H1 (cell line): Measurements from ENCODE around the gene JAG1. TPM values are rescaled to one million over a fixed set of nuclear protein-coding genes. Genes with fewer than 3 reads are reported as not detected.

Experiments
- CTCF ChIA-PET: fragments of 300-600 bp; sonication (Branson Sonifier 250); formaldehyde crosslinking; loops from one replicate; lab custom pipeline; 2021; ENCODE audit not compliant: partially characterized antibody; lab: Charles Lee
- POLR2A ChIA-PET: fragments of 300-600 bp; sonication (Branson Sonifier 250); formaldehyde crosslinking; loops from one replicate; lab custom pipeline; 2021; ENCODE audit warnings: inconsistent platforms; ENCODE audit not compliant: partially characterized antibody; lab: Charles Lee
- DNase-seq, 2 experiments: peaks; one replicate each; pipeline versions ENCODE4 v3.0.0 to v3.0.0-alpha.2; 2010 to 2022; ENCODE audit warnings: low spot score in 2 of 2, low read depth in 1 of 2, mixed read lengths in 1 of 2
- FAIRE-seq: peaks from 2 replicates; lab custom pipeline; 2011; peaks lifted over from hg19 to GRCh38; lab: Jason Lieb, UNC
- H2AFZ ChIP-seq: 2 replicates; pipeline ENCODE4 v1.8.1; 2012; ENCODE audit warnings: low read length, inconsistent platforms
- H2AK5ac ChIP-seq: 2 replicates; pipeline ENCODE4 v1.6.1; 2013; ENCODE audit warnings: low read depth, low read length
- H2BK120ac ChIP-seq: replicated peaks from 2 replicates; pipeline ENCODE3; 2013; ENCODE audit warnings: low read depth, low read length, inconsistent platforms
- H2BK12ac ChIP-seq: 2 replicates; pipeline ENCODE4 v1.6.1; 2013; ENCODE audit warnings: low read depth, low read length
- H2BK15ac ChIP-seq: 2 replicates; pipeline ENCODE4 v1.6.1; 2013; ENCODE audit warnings: low read length
- H2BK20ac ChIP-seq: 2 replicates; pipeline ENCODE4 v1.6.1; 2013; ENCODE audit warnings: low read length
- H2BK5ac ChIP-seq: 2 replicates; pipeline ENCODE4 v1.6.1; 2013; ENCODE audit warnings: low read depth, low read length
- H3K14ac ChIP-seq: 2 replicates; pipeline ENCODE4 v1.6.1; 2013; ENCODE audit warnings: inconsistent platforms; ENCODE audit not compliant: insufficient read length
- H3K18ac ChIP-seq: 2 replicates; pipeline ENCODE4 v1.6.1; 2013; ENCODE audit warnings: low read length; ENCODE audit errors: extremely low read depth
- H3K23ac ChIP-seq: 2 replicates; pipeline ENCODE4 v1.6.1; 2013; ENCODE audit warnings: inconsistent platforms; ENCODE audit not compliant: insufficient read length
- H3K23me2 ChIP-seq: 2 replicates; pipeline ENCODE4 v1.6.1; 2013; ENCODE audit warnings: low read depth, low read length
- H3K27ac ChIP-seq: 2 replicates; pipeline ENCODE4 v1.6.1; 2011; ENCODE audit warnings: low read depth, low read length, inconsistent platforms
- H3K27me3 ChIP-seq, 4 experiments: replicated peaks in 1 of 4; 1 replicate in 1 of 4; 2 replicates in 3 of 4; pipeline versions ENCODE4 v1.6.1 to v1.8.1; 2011 to 2013; ENCODE audit warnings: low read length in 3 of 4, mild to moderate bottlenecking in 3 of 4, inconsistent platforms in 2 of 4, mixed read lengths in 2 of 4, moderate library complexity in 1 of 4; ENCODE audit not compliant: control insufficient read depth in 3 of 4, insufficient read depth in 3 of 4; ENCODE audit errors: extremely low read depth in 1 of 4
- H3K36me3 ChIP-seq, 4 experiments: 2 replicates each; pipeline versions ENCODE4 v1.6.1 to v1.8.1; 2011 to 2013; ENCODE audit warnings: mild to moderate bottlenecking in 4 of 4, low read length in 3 of 4, moderate library complexity in 2 of 4, control low read depth in 1 of 4, inconsistent platforms in 1 of 4; ENCODE audit not compliant: insufficient read depth in 4 of 4, control insufficient read depth in 2 of 4
- H3K4ac ChIP-seq: replicated peaks from 2 replicates; pipeline ENCODE3; 2013; ENCODE audit warnings: low read length, low read depth, mixed read lengths, inconsistent platforms; ENCODE audit not compliant: insufficient read length
- H3K4me1 ChIP-seq, 4 experiments: replicated peaks in 1 of 4; 1 replicate in 1 of 4; 2 replicates in 3 of 4; pipeline versions ENCODE4 v1.6.1 to v1.8.1; 2011 to 2013; ENCODE audit warnings: low read length in 3 of 4, inconsistent platforms in 2 of 4, mixed read lengths in 1 of 4; ENCODE audit not compliant: insufficient read depth in 4 of 4, control insufficient read depth in 3 of 4
- H3K4me2 ChIP-seq, 2 experiments: 2 replicates each; pipeline versions ENCODE4 v1.6.1 to v1.8.1; 2011 to 2013; ENCODE audit warnings: low read depth in 2 of 2, low read length in 2 of 2, control low read depth in 1 of 2, inconsistent platforms in 1 of 2, mild to moderate bottlenecking in 1 of 2; ENCODE audit not compliant: insufficient read depth in 1 of 2
- H3K4me3 ChIP-seq, 4 experiments: fragments of 200-600, 300-600 bp in 1 of 4; sonication (generic), shearing (Covaris generic), sonication (Bioruptor Twin) in 1 of 4; 2 replicates each; pipeline versions ENCODE4 v1.5.1 to v1.8.1; 2011 to 2016; ENCODE audit warnings: low read length in 4 of 4, low read depth in 3 of 4, control low read depth in 2 of 4, inconsistent platforms in 2 of 4, mild to moderate bottlenecking in 2 of 4, mixed read lengths in 1 of 4, moderate library complexity in 1 of 4; ENCODE audit not compliant: insufficient read depth in 2 of 4; ENCODE audit errors: extremely low read depth in 1 of 4
- H3K56ac ChIP-seq: replicated peaks from 2 replicates; pipeline ENCODE3; 2013; ENCODE audit warnings: low read depth, mild to moderate bottlenecking, mixed read lengths, low read length, inconsistent platforms; ENCODE audit not compliant: insufficient read length
- H3K79me1 ChIP-seq: 2 replicates; pipeline ENCODE4 v1.6.1; 2013; ENCODE audit warnings: low read depth, low read length, control low read depth
- H3K79me2 ChIP-seq, 2 experiments: 2 replicates each; pipeline versions ENCODE4 v1.6.1 to v1.8.1; 2012 to 2013; ENCODE audit warnings: low read length in 2 of 2, mild to moderate bottlenecking in 2 of 2, inconsistent platforms in 1 of 2; ENCODE audit not compliant: insufficient read depth in 2 of 2, control insufficient read depth in 1 of 2
- H3K9ac ChIP-seq, 4 experiments: replicated peaks in 1 of 4; 1 replicate in 1 of 4; 2 replicates in 3 of 4; pipeline versions ENCODE4 v1.6.1 to v1.8.1; 2011 to 2013; ENCODE audit warnings: low read depth in 3 of 4, low read length in 3 of 4, control low read depth in 2 of 4, mild to moderate bottlenecking in 2 of 4, moderate library complexity in 2 of 4, inconsistent platforms in 1 of 4; ENCODE audit errors: extremely low read depth in 1 of 4
- H3K9me3 ChIP-seq, 2 experiments: 2 replicates each; pipeline versions ENCODE4 v1.6.1 to v1.8.1; 2012 to 2013; ENCODE audit warnings: mild to moderate bottlenecking in 2 of 2, moderate library complexity in 2 of 2, control low read depth in 1 of 2, inconsistent platforms in 1 of 2, low read depth in 1 of 2, low read length in 1 of 2, mixed read lengths in 1 of 2; ENCODE audit not compliant: insufficient read depth in 2 of 2
- H4K20me1 ChIP-seq, 2 experiments: replicated peaks in 1 of 2; 2 replicates each; pipeline versions ENCODE3 to v1.8.1; 2011 to 2013; ENCODE audit warnings: inconsistent platforms in 2 of 2, low read length in 2 of 2, mild to moderate bottlenecking in 1 of 2; ENCODE audit not compliant: insufficient read depth in 2 of 2, control insufficient read depth in 1 of 2
- H4K5ac ChIP-seq: 2 replicates; pipeline ENCODE4 v1.6.1; 2013; ENCODE audit warnings: low read length, low read depth, mixed read lengths, inconsistent platforms; ENCODE audit not compliant: insufficient read length
- H4K8ac ChIP-seq: 2 replicates; pipeline ENCODE4 v1.8.0; 2013; ENCODE audit warnings: mild to moderate bottlenecking, moderate library complexity, low read length, inconsistent platforms; ENCODE audit not compliant: insufficient read depth; ENCODE audit errors: extremely low read depth
- H4K91ac ChIP-seq: replicated peaks from 2 replicates; pipeline ENCODE3; 2013; ENCODE audit warnings: low read length, mixed read lengths, inconsistent platforms; ENCODE audit not compliant: insufficient read length
- CBX5 ChIP-seq: fragments of 300-800, 300-1000 bp; sonication (generic); IDR thresholded peaks from 2 replicates; pipeline ENCODE4 v1.7.1; 2016; ENCODE audit warnings: antibody characterized with exemption, low read length, low read depth
- CBX8 ChIP-seq: fragments of 300-800, 300-1000 bp; sonication (generic); IDR thresholded peaks from 2 replicates; pipeline ENCODE4 v1.7.1; 2016; ENCODE audit warnings: low read depth, low read length, borderline replicate concordance
- CEBPB ChIP-seq: IDR thresholded peaks from 2 replicates; pipeline ENCODE4 v1.6.1; 2012; ENCODE audit warnings: low read depth, low read length
- CHD1 ChIP-seq: IDR thresholded peaks from 2 replicates; pipeline ENCODE4 v1.6.1; 2012; ENCODE audit warnings: low read depth, low read length, improper control_type of control experiment
- CHD2 ChIP-seq: IDR thresholded peaks from 2 replicates; pipeline ENCODE4 v1.6.1; 2012; ENCODE audit warnings: low read length, improper control_type of control experiment
- JUN ChIP-seq: IDR thresholded peaks from 2 replicates; pipeline ENCODE4 v1.6.1; 2011; ENCODE audit warnings: low read depth, mild to moderate bottlenecking, improper control_type of control experiment, low read length
- MAFK ChIP-seq: IDR thresholded peaks from 2 replicates; pipeline ENCODE4 v1.6.1; 2012; ENCODE audit warnings: low read depth, mild to moderate bottlenecking, improper control_type of control experiment, low read length
- POLR2AphosphoS5 ChIP-seq: IDR thresholded peaks from 2 replicates; pipeline ENCODE4 v1.6.1; 2011; ENCODE audit warnings: low read depth, low read length
- POU5F1 ChIP-seq: IDR thresholded peaks from 2 replicates; pipeline ENCODE4 v1.6.1; 2011; ENCODE audit warnings: low read depth, mild to moderate bottlenecking, low read length, moderate library complexity
- RXRA ChIP-seq: IDR thresholded peaks from 2 replicates; pipeline ENCODE4 v1.6.1; 2011; ENCODE audit warnings: low read depth, mild to moderate bottlenecking, low read length, moderate library complexity; ENCODE audit not compliant: insufficient read depth
- SAP30 ChIP-seq: fragments of 300-600 bp; sonication (generic); IDR thresholded peaks from 2 replicates; pipeline ENCODE4 v1.7.1; 2012; ENCODE audit warnings: low read length, moderate library complexity, mild to moderate bottlenecking, inconsistent platforms; ENCODE audit not compliant: insufficient read depth, insufficient replicate concordance
- SP4 ChIP-seq: IDR thresholded peaks from 2 replicates; pipeline ENCODE4 v1.6.1; 2012; ENCODE audit warnings: low read length, inconsistent platforms
- SUZ12 ChIP-seq: fragments of 200-600 bp; sonication (generic); IDR thresholded peaks from 2 replicates; pipeline ENCODE4 v1.6.1; 2012; ENCODE audit warnings: mild to moderate bottlenecking, inconsistent platforms, low read length, moderate library complexity, mixed read lengths
- WGBS, 2 experiments: shearing (Covaris generic) in 1 of 2; methylation state at CpG; one replicate each; pipeline versions ENCODE4 v1.1.6 to v1.1.7; 2013 to 2015; ENCODE audit warnings: low lambda C conversion rate in 2 of 2, mixed read lengths in 2 of 2, inconsistent platforms in 1 of 2, low coverage in 1 of 2, missing lambda C conversion rate in 1 of 2; ENCODE audit not compliant: insufficient replicate concordance in 2 of 2, insufficient coverage in 1 of 2, insufficient read length in 1 of 2; ENCODE audit errors: extremely low coverage in 1 of 2, missing lambda C conversion rate in 1 of 2; 5-methylcytosine and 5-hydroxymethylcytosine counted together
- polyA plus RNA-seq, 7 experiments: library from polyadenylated mRNA; depleted of rRNA in 3 of 7; stranded (reverse) in 5 of 7; unstranded in 2 of 7; fragments of >200 nt in 5 of 7; fragments of 200-250 nt in 2 of 7; gene quantifications; 1 replicate in 5 of 7; 2 replicates in 1 of 7; 4 replicates in 1 of 7; pipeline versions ENCODE4 v1.2.1 to v1.2.3, GENCODE V29; 2011 to 2013; ENCODE audit warnings: missing spikeins in 2 of 7, mixed read lengths in 2 of 7
- total RNA-seq: library from RNA; stranded (reverse); fragmentation: NEBNext Ultra II Directional; extraction: Animal tissue kit (Norgen Biotek cat#: 25700); gene quantifications from 2 replicates; pipeline ENCODE4 v1.2.1, GENCODE V29; 2021

The JAG1 gene
- total and polyA plus RNA-seq, 2 of the 8 experiments (the other 6 are each of a cell fraction or from before 2014, with no cell fraction given) = 13.5 to 27.3 TPM

DNA sequence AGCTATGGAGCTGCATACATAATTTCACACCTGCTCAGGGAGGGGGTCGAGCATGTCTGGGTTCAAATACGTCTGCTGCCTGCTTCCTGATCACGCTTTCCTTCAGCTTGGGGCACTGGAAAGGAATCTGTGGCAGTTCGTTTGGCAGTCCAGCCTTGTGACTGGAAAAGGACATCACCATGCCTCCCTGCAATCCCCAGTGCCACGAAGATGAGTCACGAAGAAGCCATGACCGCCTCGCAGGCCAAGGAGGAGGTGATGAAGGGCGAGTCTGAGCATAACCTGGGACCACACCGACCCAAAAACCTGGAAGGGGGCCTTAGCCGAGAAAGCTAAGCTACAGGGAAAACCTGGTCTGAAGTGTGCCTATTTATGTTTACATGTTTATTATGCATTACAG is 13.1 kb downstream of the JAG1 start:
- DNase-seq (no peak), FAIRE-seq (no peak)
- Histone ChIP-seq H4K20me1 (peaks cover 6 to 29% of the 10 kb centered on the region in 2 experiments), H2AK5ac (peak overlapping the region; percentile 94; the same call in 1 of the 2 replicates), H3K4me2 (peak overlapping the region in 1 of 2 experiments; percentile 62; a peak in 2 of 4 replicates), H3K4me1 (peaks cover 19 to 43% (median 33%) of the 10 kb centered on the region in 4 experiments), H2BK5ac (peak overlapping the region; percentile 68; the same call in 1 of the 2 replicates), H3K79me2 (peaks cover 18 to 81% of the 10 kb centered on the region in 2 experiments), H2BK120ac (no peak overlapping the region), H3K9ac (peak overlapping the region in 1 of 4 experiments; percentile 21; a peak in 1 of 7 replicates), H4K91ac (no peak overlapping the region), H2BK15ac (peak overlapping the region; percentile 55; the same call in 1 of the 2 replicates), H2BK20ac (no peak overlapping the region), H3K23ac (no peak overlapping the region), H3K36me3 (peaks cover 11 to 70% (median 35%) of the 10 kb centered on the region in 4 experiments), H3K27ac (no peak overlapping the region), H4K8ac (no peak overlapping the region), H3K14ac (no peak overlapping the region), H2BK12ac (peak overlapping the region; percentile 90), H3K4ac (no peak overlapping the region), H3K79me1 (peaks cover 27% of the 10 kb centered on the region), H2AFZ (no peak overlapping the region), H3K23me2 (no peaks in the 10 kb centered on the region), H3K27me3 (no peaks in the 10 kb centered on the region), H3K4me3 (no peak overlapping the region), H3K18ac (no peak overlapping the region), H3K9me3 (no peaks in the 10 kb centered on the region), H4K5ac (peak overlapping the region; percentile 9), H3K56ac (no peak overlapping the region)
- CTCF ChIA-PET = interaction anchor here (1.1 to 2.4 kb wide), 6 partner anchors 11 to 883 kb away, joined by 3 to 14 read pairs (median 4); no protein-coding TSS in a partner anchor
- TF ChIP-seq SAP30 (no peak), RXRA (no peak), CHD1 (no peak), CBX8 (no peak), SP4 (no peak), CBX5 (no peak), JUN (no peak), POLR2AphosphoS5 (no peak), SUZ12 (no peak), CHD2 (no peak), POU5F1 (no peak), CEBPB (no peak), MAFK (no peak)
- POLR2A ChIA-PET = interaction anchor here (1.2 to 1.7 kb wide), 3 partner anchors 10 to 14 kb away, joined by 4 to 8 read pairs (median 4); partner anchors contain the start of gene JAG1
- WGBS, 2 experiments = 82% methylated on average over 11 of the region's 11 CpGs; no CpG with 5 or more reads in 1 of the 2 experiments
